Liver (tissue), 9 donors: ENCODE measurements around the gene PDE5A. TPM values are rescaled to one million over a fixed set of nuclear protein-coding genes. Genes with fewer than 3 reads are reported as not detected.

Experiments used
- DNase-seq: peaks from one replicate; pipeline ENCODE4 v3.0.0-alpha.2; 2017; ENCODE audit warnings: low spot score
- H3K27ac ChIP-seq, 2 donors: one replicate each; pipeline ENCODE4 v1.7.0; 2013; ENCODE audit warnings: inconsistent platforms in 2 of 2, low read length in 2 of 2, control low read depth in 1 of 2, low read depth in 1 of 2, mild to moderate bottlenecking in 1 of 2
- H3K27me3 ChIP-seq, 4 donors: one replicate each; pipeline versions ENCODE4 v1.6.1 to v1.7.0; 2013; ENCODE audit warnings: low read length in 3 of 4, inconsistent platforms in 1 of 4, mild to moderate bottlenecking in 1 of 4, moderate library complexity in 1 of 4; ENCODE audit not compliant: control insufficient read depth in 4 of 4, insufficient read depth in 4 of 4
- H3K36me3 ChIP-seq, 4 donors: one replicate each; pipeline versions ENCODE4 v1.6.1 to v1.7.0; 2013; ENCODE audit warnings: low read length in 3 of 4, mild to moderate bottlenecking in 3 of 4, low read depth in 1 of 4, moderate library complexity in 1 of 4; ENCODE audit not compliant: control insufficient read depth in 4 of 4, insufficient read depth in 3 of 4
- H3K4me1 ChIP-seq, 4 donors: one replicate each; pipeline versions ENCODE4 v1.6.1 to v1.7.0; 2013; ENCODE audit warnings: low read length in 3 of 4, mild to moderate bottlenecking in 3 of 4, moderate library complexity in 1 of 4; ENCODE audit not compliant: control insufficient read depth in 4 of 4, insufficient read depth in 4 of 4
- H3K4me3 ChIP-seq, 3 donors: one replicate each; pipeline versions ENCODE4 v1.6.1 to v1.7.0; 2013; ENCODE audit warnings: low read length in 3 of 3, control low read depth in 1 of 3, low read depth in 1 of 3, mild to moderate bottlenecking in 1 of 3
- H3K9ac ChIP-seq, 2 donors: one replicate each; pipeline ENCODE4 v1.7.0; 2013; ENCODE audit warnings: low read length in 2 of 2, mild to moderate bottlenecking in 2 of 2, moderate library complexity in 2 of 2, control low read depth in 1 of 2, low read depth in 1 of 2
- H3K9me3 ChIP-seq, 4 donors: one replicate each; pipeline versions ENCODE4 v1.6.1 to v1.7.0; 2013; ENCODE audit warnings: low read length in 3 of 4; ENCODE audit not compliant: control insufficient read depth in 4 of 4
- EGR1 ChIP-seq, 2 donors: IDR thresholded peaks; 2 replicates each; pipeline ENCODE4 v1.6.1; 2016 to 2018; ENCODE audit warnings: antibody characterized with exemption in 2 of 2, low read depth in 2 of 2
- FOXA2 ChIP-seq: IDR thresholded peaks from 2 replicates; pipeline ENCODE4 v1.6.1; 2016; ENCODE audit warnings: antibody characterized with exemption
- GABPA ChIP-seq, 2 donors: IDR thresholded peaks in 1 of 2; conservative IDR thresholded peaks in 1 of 2; 2 replicates each; pipeline ENCODE4 v1.6.1; 2016; ENCODE audit warnings: antibody characterized with exemption in 2 of 2, mild to moderate bottlenecking in 1 of 2, moderate library complexity in 1 of 2
- HNF4A ChIP-seq, 2 donors: conservative IDR thresholded peaks; 2 replicates each; pipeline ENCODE4 v1.6.1; 2016; ENCODE audit warnings: antibody characterized with exemption in 2 of 2, mild to moderate bottlenecking in 2 of 2
- NR2F2 ChIP-seq: IDR thresholded peaks from 2 replicates; pipeline ENCODE4 v1.6.1; 2016; ENCODE audit warnings: antibody characterized with exemption
- RAD21 ChIP-seq, 2 donors: IDR thresholded peaks; 2 replicates each; pipeline ENCODE4 v1.6.1; 2016; ENCODE audit warnings: antibody characterized with exemption in 2 of 2, mild to moderate bottlenecking in 2 of 2
- RXRA ChIP-seq, 2 donors: IDR thresholded peaks; 2 replicates each; pipeline ENCODE4 v1.6.1; 2017 to 2018; ENCODE audit warnings: antibody characterized with exemption in 2 of 2, mild to moderate bottlenecking in 1 of 2
- SP1 ChIP-seq: IDR thresholded peaks from 2 replicates; pipeline ENCODE4 v1.6.1; 2018; ENCODE audit warnings: antibody characterized with exemption, mild to moderate bottlenecking
- YY1 ChIP-seq: IDR thresholded peaks from 2 replicates; pipeline ENCODE4 v1.6.1; 2016; ENCODE audit warnings: antibody characterized with exemption, mild to moderate bottlenecking
- WGBS: extraction: QIAGEN DNeasy Blood & Tissue Kit; methylation state at CpG from one replicate; pipeline ENCODE4 v1.1.7; 2013; 5-methylcytosine and 5-hydroxymethylcytosine counted together
- polyA plus RNA-seq, 2 donors: library from polyadenylated mRNA; stranded (reverse) in 1 of 2; unstranded in 1 of 2; fragments of 200-250 nt in 1 of 2; fragments of >200 nt in 1 of 2; fragmentation: Nextera tagmentation in 1 of 2; extraction: Ambion mirVana in 1 of 2; gene quantifications; one replicate each; pipeline versions ENCODE4 v1.2.1 to v1.2.3, GENCODE V29; 2013 to 2015
- total RNA-seq, 2 donors: library from RNA; depleted of rRNA; stranded (reverse); fragments of >200 nt; gene quantifications; one replicate each; pipeline ENCODE4 v1.2.3, GENCODE V29; 2014
- TF ChIP-seq, protein P1 (sequence below): IDR thresholded peaks from 2 replicates; pipeline ENCODE4 v1.6.1; 2016; ENCODE audit warnings: antibody characterized with exemption
- TF ChIP-seq, protein P2 (sequence below): IDR thresholded peaks from 2 replicates; pipeline ENCODE4 v1.6.1; 2016; ENCODE audit warnings: antibody characterized with exemption
- TF ChIP-seq, protein P3 (sequence below): IDR thresholded peaks from 2 replicates; pipeline ENCODE4 v1.6.1; 2016; ENCODE audit warnings: antibody characterized with exemption, mild to moderate bottlenecking
- TF ChIP-seq, protein P4 (sequence below): fragments of 150-350 bp; IDR thresholded peaks from 2 replicates; pipeline ENCODE4 v1.5.1; 2017; ENCODE audit warnings: improper control_type of control experiment, low read depth, low read length; ENCODE audit not compliant: missing input control
- donor health status: healthy.
- donor health status: healthy.
- donor health status: healthy.
- donor health status: healthy.
- donor health status: healthy.

PDE5A gene
- total and polyA plus RNA-seq, 4 donors: 0.61 to 3.8 (median 3.0) TPM

DNA sequence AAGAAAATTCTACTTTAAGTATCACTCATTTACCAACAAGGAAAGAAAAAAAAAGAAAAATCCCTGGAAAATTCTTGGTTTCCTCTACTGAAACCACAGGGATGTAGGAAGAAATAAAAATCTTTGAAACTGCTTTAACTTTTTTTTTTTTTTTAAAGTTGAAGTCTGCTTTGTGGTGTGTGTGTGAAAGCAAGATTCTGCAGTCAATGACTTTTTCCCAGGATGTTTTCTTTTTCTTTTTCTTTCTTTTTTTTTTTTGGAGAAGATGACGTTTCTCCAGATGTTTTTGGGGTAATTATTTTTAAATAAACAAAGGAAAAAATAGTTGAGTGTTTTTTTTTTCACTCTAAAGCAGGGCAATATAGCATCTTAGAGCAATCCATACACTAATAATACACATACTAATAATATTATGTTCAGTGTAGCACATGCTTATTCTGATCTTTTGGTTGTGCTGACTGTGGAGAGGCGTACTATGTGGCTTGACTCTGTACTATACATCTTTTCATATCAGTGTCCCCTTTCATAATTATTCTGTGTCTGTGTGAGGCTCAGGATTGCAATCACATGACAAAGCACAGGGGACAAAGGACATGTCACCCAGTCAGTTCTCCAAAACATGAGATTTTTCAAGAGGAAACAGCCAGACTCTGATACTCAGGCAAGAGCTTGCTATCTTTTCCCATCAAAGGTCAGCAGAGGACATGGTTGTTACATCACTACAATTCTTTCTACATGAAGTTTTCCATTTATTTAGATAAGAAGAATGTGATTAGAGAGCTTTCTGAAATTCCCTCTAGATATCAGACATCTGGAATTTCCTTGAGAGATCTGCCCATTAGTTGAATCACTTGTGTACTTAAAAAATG, 111.0 kb downstream of the PDE5A start:
- Histone ChIP-seq H3K4me3 (no peak overlapping the region), H3K4me1 (peaks cover 0 to 5% (median 0%) of the 10 kb centered on the region in 4 donors), H3K9me3 (no peaks in the 10 kb centered on the region), H3K36me3 (peaks cover 0 to 27% (median 13%) of the 10 kb centered on the region in 4 donors), H3K9ac (no peak overlapping the region), H3K27me3 (no peaks in the 10 kb centered on the region), H3K27ac (no peak overlapping the region)
- no peak for DNase-seq
- whole genome bisulfite sequencing: 86% methylated on average over 2 of the region's 2 CpGs
- TF ChIP-seq HNF4A (conservative IDR thresholded peaks at IDR 0.05) (peak; percentile 37 to 49), NR2F2 (peak; percentile 48), GABPA (IDR thresholded peaks at IDR 0.05 in 1 of 2, conservative IDR thresholded peaks at IDR 0.05 in 1 of 2) (no peak), EGR1 (IDR thresholded peaks at IDR 0.05; ENCODE audit: low read depth in 2 of 2) (no peak), RXRA (IDR thresholded peaks at IDR 0.05) (peak; percentile 66 to 69), RAD21 (IDR thresholded peaks at IDR 0.05) (no peak), SP1 (peak; percentile 37), YY1 (no peak)
- TF ChIP-seq, protein P1, sequence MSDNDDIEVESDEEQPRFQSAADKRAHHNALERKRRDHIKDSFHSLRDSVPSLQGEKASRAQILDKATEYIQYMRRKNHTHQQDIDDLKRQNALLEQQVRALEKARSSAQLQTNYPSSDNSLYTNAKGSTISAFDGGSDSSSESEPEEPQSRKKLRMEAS: peak; percentile 33

DNA sequence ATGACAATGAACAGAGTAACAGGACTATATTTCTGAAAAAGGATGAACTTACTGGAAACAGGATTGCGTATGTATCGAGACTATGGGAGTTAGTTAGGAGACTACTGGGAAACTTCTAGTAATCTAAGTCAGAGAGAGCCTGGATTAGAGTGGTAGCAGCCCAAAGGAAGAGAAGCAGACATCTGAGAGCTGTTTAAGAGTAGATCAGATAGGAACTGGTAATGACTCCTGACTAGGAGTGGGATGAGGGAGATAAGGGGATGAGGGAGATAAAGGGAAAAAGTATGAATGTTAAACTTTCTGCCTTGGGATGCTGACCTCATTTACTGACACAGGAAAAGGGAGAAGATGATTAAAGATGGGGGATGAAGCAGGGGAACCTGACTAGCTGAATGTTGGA, 116.2 kb downstream of the PDE5A start:
- Histone ChIP-seq H3K4me3 (no peak overlapping the region), H3K27me3 (no peaks in the 10 kb centered on the region), H3K27ac (no peak overlapping the region), H3K9me3 (no peaks in the 10 kb centered on the region), H3K9ac (no peak overlapping the region), H3K36me3 (peaks cover 3 to 29% (median 14%) of the 10 kb centered on the region in 4 donors), H3K4me1 (peaks cover 0 to 2% (median 0%) of the 10 kb centered on the region in 4 donors)
- 98% methylated on average over 2 of the region's 2 CpGs for WGBS
- TF ChIP-seq EGR1 (IDR thresholded peaks at IDR 0.05; ENCODE audit: low read depth in 2 of 2): no peak
- no peak for TF ChIP-seq RAD21 (IDR thresholded peaks at IDR 0.05)
- TF ChIP-seq HNF4A (conservative IDR thresholded peaks at IDR 0.05): no peak
- no peak for TF ChIP-seq NR2F2
- TF ChIP-seq SP1: no peak
- no peak for TF ChIP-seq RXRA (IDR thresholded peaks at IDR 0.05)
- TF ChIP-seq FOXA2: no peak
- TF ChIP-seq, protein P2, sequence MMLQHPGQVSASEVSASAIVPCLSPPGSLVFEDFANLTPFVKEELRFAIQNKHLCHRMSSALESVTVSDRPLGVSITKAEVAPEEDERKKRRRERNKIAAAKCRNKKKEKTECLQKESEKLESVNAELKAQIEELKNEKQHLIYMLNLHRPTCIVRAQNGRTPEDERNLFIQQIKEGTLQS: no peak
- TF ChIP-seq GABPA (IDR thresholded peaks at IDR 0.05 in 1 of 2, conservative IDR thresholded peaks at IDR 0.05 in 1 of 2): no peak
- TF ChIP-seq YY1: no peak
- TF ChIP-seq, protein P1: no peak
- TF ChIP-seq, protein P3, sequence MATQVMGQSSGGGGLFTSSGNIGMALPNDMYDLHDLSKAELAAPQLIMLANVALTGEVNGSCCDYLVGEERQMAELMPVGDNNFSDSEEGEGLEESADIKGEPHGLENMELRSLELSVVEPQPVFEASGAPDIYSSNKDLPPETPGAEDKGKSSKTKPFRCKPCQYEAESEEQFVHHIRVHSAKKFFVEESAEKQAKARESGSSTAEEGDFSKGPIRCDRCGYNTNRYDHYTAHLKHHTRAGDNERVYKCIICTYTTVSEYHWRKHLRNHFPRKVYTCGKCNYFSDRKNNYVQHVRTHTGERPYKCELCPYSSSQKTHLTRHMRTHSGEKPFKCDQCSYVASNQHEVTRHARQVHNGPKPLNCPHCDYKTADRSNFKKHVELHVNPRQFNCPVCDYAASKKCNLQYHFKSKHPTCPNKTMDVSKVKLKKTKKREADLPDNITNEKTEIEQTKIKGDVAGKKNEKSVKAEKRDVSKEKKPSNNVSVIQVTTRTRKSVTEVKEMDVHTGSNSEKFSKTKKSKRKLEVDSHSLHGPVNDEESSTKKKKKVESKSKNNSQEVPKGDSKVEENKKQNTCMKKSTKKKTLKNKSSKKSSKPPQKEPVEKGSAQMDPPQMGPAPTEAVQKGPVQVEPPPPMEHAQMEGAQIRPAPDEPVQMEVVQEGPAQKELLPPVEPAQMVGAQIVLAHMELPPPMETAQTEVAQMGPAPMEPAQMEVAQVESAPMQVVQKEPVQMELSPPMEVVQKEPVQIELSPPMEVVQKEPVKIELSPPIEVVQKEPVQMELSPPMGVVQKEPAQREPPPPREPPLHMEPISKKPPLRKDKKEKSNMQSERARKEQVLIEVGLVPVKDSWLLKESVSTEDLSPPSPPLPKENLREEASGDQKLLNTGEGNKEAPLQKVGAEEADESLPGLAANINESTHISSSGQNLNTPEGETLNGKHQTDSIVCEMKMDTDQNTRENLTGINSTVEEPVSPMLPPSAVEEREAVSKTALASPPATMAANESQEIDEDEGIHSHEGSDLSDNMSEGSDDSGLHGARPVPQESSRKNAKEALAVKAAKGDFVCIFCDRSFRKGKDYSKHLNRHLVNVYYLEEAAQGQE: no peak
- TF ChIP-seq, protein P4, sequence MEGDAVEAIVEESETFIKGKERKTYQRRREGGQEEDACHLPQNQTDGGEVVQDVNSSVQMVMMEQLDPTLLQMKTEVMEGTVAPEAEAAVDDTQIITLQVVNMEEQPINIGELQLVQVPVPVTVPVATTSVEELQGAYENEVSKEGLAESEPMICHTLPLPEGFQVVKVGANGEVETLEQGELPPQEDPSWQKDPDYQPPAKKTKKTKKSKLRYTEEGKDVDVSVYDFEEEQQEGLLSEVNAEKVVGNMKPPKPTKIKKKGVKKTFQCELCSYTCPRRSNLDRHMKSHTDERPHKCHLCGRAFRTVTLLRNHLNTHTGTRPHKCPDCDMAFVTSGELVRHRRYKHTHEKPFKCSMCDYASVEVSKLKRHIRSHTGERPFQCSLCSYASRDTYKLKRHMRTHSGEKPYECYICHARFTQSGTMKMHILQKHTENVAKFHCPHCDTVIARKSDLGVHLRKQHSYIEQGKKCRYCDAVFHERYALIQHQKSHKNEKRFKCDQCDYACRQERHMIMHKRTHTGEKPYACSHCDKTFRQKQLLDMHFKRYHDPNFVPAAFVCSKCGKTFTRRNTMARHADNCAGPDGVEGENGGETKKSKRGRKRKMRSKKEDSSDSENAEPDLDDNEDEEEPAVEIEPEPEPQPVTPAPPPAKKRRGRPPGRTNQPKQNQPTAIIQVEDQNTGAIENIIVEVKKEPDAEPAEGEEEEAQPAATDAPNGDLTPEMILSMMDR: no peak
- DNase-seq: no peak
